Measurements from ENCODE around the gene HOXD11.

The HOXD11 gene

GRCh38 chr2:176120364-176121189, 13.5 kb downstream of the HOXD11 start:
- DNase-seq (ENCODE audit: low read depth), result no peak

- no peak for DNase-seq (ENCODE audit: low read depth)
Observed at GRCh38 chr2:176121190-176122051, 14.3 kb downstream of the HOXD11 start.

- DNase-seq (ENCODE audit: low read depth), result no peak
Observed at GRCh38 chr2:176122052-176122682, 15.1 kb downstream of the HOXD11 start.

- no peak for DNase-seq (ENCODE audit: low read depth)
Observed at GRCh38 chr2:176122683-176123410, 15.8 kb downstream of the HOXD11 start, which contains the start of gene HOXD9. Gene HOXD9 (plus strand): TSS chr2:176122719. CDS start chr2:176122769, 50 bp downstream.

GRCh38 chr2:176123411-176124109, 16.5 kb downstream of the HOXD11 start:
- DNase-seq (ENCODE audit: low read depth), result no peak

- DNase-seq (ENCODE audit: low read depth), result no peak
Observed at GRCh38 chr2:176124110-176124946, 17.2 kb downstream of the HOXD11 start.

- DNase-seq (ENCODE audit: low read depth), result no peak
Observed at GRCh38 chr2:176124947-176125771, 18.1 kb downstream of the HOXD11 start.

GRCh38 chr2:176125772-176126054, 18.6 kb downstream of the HOXD11 start:
- DNase-seq (ENCODE audit: low read depth), result no peak

- peak; percentile 55 for DNase-seq (ENCODE audit: low read depth)
Observed at GRCh38 chr2:176126929-176127773, 20.1 kb downstream of the HOXD11 start.

GRCh38 chr2:176127774-176128072, 20.6 kb downstream of the HOXD11 start:
- DNase-seq (ENCODE audit: low read depth), result no peak

- no peak for DNase-seq (ENCODE audit: low read depth)
Observed at GRCh38 chr2:176128172-176128981, 21.3 kb downstream of the HOXD11 start.

GRCh38 chr2:176128982-176129796, 22.1 kb downstream of the HOXD11 start, which contains the start of gene HOXD8:
Gene HOXD8 (plus strand): TSS chr2:176129705. CDS start chr2:176130367, 662 bp downstream.
- DNase-seq (ENCODE audit: low read depth), result no peak

GRCh38 chr2:176129813-176130146, 22.7 kb downstream of the HOXD11 start:
- DNase-seq (ENCODE audit: low read depth), result no peak

GRCh38 chr2:176130147-176130956, 23.3 kb downstream of the HOXD11 start:
- no peak for DNase-seq (ENCODE audit: low read depth)

GRCh38 chr2:176130957-176131847, 24.1 kb downstream of the HOXD11 start:
- DNase-seq (ENCODE audit: low read depth), result no peak
